ENCODE measurements around the gene TBK1.

The TBK1 gene

DNA sequence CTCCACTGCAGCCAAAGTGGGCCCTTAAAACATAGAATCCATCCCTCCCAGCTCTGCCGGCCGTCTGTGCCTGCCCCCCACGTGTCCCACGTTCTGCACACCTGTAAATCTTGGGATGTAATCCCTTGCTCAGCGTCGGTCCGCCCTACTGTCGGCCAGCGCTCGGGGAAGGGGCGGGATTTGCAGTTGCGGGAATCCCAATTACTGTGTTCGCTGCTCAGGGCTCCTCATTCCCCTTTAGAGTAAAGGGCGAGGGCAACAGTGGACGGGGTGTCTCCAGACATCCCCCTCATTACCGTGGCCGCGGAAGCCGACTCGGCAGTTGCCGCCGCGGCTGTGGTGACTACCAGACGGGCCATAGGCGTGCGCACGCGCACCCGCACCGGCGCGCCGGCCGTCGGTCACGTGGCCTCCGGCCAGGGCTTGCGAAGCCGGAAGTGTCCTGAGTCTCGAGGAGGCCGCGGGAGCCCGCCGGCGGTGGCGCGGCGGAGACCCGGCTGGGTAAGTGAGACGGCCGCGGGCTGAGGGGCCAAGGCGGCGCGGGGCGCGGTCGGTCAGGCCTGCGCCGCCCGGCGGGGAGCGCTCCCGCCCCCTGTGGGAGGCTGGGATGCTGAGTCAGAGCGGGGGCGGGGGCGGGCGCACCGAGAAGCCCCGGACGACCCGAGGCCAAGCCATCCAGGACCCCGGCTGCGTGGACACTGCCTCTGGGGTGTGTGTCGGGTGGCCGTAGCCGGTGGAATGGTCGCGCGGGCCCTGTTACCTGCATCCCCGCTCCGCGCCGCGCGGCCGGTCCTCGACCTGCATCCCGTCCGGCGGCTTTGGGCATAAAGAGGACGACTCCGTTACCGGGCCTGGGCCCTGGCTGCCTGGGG, at the start of gene TBK1:
TBK1 (plus strand) TSS at position 434 of the 872 bp plus-strand sequence. CDS start 3,751 bp downstream, outside the sequence.
- DNase-seq: peak; percentile 81

DNA sequence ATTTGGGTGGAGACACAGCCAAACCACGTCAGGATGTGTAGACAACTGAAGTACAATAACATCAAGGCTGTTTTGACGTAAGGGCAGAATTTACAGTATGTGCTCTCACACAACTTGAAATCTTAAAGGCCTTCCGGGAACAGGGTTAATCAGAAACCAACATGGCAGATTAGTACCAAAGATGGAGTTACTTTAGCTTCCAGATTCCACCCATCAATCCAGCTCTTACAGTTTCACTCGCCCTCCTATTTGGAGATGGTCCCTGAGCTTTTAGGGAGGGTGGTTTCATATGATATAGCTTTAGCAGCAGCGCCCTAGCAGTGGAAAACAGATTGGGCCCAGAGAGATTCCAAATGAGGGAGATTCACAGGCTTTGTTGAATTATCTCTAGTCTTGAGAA, 49.7 kb upstream of the TBK1 start:
- no peak for DNase-seq

DNA sequence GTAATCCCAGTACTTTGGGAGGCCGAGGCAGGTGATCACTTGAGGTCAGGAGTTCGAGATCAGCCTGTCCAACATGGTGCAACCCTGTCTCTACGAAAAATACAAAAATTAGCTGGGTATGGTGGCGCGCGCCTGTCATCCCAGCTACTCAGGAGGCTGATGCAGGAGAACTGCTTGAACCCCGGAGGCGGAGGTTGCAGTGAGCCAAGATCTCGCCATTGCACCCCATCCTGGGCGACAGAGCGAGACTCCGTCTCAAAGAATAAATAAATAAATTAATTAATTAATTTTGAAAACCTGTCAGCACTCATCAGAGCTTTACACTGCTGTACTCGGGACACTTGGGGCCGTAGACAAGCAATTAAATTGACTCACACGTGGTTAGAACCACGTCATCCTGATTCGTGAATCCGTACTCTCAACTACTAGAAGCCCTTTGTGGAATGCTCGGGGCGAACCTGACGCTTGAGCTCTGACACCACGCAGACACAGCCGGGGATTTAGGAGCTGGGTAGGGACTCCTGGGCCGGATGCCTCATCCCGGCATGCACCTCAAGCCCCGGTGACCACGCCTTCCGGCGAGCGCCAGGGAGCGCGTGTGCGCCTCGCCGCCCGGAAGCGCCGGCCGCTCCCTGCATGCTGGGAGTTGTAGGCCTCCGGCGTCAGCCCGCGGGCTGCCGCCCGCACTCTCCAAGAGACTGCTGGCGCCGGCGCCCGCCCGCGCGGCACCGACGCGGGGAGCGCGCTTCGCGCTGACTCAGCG, 48.0 kb upstream of the TBK1 start, which contains the start of gene XPOT:
XPOT (plus strand) TSS at position 686 of the 763 bp plus-strand sequence. CDS start 5,644 bp downstream, outside the sequence.
- peak; percentile 94 for DNase-seq

DNA sequence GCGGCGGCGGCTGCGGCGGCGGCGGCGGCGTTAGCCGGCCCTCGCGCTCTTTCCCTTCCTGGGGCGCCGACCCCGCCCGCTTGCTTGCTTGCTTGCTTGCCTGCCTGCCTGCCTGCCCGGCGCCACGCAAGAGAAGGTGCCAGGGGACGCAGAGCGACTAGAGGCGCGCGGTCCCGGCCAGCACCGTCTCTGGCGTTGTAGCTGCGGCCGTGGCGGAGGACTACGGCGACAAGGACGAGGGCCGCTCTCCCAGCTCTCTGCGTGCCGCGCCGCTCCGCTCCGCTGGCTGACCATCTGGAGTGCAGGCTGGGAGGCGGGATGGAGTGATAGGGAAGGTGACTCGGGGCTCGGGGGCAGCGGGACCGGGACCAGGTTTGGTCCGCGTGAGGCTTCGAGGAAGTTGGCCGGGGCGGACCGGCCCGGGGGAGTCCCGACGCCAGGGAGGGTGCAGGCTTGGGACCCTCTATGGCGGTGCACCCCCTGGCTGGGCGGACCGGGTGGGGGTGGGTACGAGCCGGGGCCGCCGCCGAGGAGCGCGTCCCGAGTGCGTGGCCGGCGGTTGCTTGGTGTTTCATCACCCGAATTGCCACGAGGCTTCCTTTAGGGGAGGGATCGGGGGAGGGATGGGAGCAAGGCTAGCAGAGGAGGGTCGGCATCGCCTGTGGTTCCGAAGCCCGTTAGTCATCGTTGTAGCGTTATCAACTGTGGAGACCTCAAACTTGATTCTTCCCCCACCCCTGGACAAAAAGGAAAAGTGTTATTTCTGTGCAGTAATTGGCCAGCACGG, 47.3 kb upstream of the TBK1 start:
- peak; percentile 43 for DNase-seq

DNA sequence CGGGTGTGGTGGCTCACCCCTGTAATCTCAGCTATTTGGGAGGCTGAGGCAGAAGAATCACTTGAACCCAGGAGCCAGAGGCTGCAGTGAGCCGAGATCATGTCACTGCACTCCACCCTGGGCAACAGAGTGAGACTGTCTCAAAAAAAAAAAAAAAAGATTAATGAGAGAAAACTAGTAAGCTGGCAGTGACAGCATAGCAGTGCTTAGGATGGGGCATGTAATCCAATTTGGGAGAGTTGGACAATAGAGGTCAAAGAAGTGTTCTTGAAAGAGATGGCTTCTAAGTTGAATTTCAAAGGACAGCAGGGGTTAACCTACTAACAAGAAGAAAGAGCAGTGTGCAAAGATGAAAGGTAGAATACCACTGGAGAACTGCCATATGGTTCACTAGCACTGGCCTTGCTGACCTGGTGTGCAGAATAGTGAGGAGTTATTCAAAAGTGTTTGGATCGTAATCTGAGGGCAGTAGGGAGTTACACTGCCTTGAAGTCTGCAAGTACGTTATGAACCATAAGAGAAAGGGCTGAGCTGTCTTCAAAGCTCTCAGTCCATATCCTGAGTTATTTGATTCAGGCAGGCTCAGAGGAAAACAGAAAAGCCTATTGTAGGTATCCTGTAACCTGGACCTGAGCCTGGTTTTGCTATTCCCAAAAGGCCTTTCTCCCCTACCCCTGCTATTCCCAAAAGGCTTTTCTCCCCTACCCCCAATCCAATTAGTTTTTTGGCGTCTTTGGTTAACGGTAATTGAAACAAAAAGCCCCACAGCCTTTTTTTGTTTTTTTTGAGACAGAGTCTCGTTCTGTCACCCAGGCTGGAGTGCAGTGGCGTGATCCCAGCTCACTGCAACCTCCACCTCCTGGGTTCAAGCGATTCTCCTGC, 44.3 kb upstream of the TBK1 start:
- DNase-seq: no peak

DNA sequence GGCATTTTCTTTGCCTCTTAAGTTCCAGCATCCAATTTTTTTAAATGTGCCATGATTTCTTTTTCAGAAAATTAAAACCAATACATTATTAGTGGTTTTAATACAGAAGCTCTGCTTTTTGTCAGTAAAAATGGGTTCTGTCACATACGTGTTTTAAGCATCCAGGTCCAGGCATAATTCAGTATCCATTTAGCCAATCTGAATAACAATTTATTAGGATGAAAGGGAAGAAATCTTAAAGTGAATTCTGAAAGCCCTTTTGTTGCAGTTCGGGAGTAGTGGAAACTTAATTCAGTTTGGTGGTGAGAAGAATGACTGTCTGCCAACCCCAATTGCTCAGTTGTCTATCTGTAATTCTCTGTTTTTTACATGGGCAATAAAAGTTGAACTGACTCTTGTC, 40.5 kb upstream of the TBK1 start:
- DNase-seq: no peak

DNA sequence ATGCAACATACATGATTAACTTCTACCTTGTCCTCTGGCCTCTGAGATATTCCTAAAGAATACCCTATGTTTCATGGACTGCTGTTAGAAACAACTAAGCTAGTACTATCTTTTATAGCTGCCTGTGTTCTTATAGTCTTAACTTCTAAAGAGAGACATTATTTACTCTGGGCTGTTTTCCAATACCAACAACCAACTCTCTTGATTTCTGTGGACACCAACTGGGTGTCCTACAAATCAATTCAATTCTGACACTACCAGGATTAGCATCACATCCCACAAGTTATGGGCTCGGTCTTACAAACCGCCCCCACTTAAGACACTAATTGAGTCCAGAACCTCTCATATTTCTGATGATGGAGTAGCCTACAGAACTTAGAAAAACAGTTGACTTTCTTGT, 39.5 kb upstream of the TBK1 start:
- DNase-seq: no peak

DNA sequence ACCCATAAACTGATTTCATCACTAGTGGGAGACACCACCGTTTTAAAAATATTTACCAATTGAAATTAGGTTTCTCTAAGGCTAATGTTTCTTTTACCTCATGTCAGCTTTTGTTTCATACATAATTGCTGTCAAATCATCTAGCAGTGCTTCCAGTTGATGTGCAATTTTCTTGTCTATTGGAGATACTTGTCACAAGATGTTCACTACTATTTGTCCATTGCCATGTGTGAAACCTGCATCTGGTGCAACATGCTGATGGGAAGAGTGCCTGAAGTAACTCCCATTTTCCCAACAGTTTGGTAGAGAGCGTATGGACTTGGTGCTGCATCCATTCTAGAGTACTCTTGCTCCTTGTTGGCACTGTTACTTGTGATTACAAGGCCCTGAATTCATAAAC, 38.0 kb upstream of the TBK1 start:
- DNase-seq: no peak

DNA sequence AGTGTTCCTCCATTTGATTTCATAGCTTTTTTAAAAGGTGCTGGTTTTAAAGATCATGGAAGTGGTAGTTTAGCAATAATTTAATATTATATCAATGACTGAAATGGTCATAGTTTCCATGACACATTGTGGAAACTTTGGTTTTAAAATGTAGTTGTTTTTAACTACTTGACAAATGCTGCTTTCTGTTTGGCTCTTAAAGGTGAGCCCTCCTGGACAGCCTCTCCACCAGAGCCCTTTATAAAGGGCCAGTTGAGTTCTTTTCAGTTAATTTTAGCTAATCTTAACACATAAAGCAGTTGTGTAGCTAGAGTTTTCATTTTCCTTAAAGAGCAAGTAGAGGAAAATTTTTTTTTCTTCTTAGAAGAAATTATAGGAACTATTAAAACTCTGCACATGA, 33.7 kb upstream of the TBK1 start:
- DNase-seq: no peak

DNA sequence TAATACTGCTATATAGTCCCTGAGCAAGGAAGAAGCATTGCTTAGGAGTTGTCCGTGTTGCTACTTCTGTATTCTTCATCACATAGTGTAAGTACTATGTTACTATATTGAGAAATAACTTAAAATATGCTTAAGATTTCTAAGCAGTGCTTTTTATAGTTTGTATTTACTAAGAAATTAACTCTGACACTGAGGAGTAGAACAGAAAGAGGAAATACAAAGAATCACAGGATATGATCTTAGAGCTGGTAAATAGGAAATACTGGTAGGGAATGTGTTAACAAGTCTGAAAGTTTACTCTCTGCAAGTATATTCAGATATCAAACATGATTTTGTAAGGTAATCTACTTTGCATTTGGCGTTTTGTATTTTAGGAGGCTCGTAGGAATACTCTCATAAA, 32.2 kb upstream of the TBK1 start:
- DNase-seq: no peak

DNA sequence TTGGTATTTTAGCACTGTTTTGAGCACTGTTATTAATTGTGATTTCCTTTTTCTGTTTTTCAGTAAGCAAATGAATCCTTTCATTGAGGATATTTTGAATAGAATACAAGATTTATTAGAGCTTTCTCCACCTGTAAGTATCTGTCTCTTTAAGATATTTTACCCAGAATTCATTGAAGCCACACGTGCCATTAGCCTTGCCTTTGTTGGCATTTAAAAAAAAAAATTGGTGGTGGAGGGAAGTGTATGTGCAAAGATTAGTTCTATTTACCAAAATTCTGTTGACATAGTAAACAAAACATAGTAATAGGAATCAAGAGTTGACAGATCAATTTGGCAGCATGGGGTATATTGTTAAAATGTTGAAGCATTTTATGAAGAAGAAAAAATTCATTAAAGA, 23.9 kb upstream of the TBK1 start:
- DNase-seq: peak; percentile 19

DNA sequence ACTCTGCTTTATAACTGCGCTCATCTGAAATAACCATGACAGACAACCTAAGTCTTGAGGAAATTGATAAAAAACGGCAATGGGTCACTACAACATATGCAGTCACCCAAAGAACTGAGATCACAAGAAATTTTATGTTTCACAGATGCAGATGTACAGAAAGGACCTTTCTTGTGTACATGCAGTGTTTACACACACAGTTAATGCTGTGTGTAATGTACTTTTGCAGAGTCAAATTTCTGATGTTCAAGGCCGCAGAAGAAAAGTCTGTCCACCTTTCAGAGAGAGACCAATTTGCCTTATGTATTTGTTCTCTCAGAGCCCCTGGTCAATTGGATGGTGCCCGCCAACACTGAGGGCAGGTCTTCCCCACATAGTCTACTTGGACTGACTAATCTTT, 23.0 kb upstream of the TBK1 start:
- DNase-seq: no peak

DNA sequence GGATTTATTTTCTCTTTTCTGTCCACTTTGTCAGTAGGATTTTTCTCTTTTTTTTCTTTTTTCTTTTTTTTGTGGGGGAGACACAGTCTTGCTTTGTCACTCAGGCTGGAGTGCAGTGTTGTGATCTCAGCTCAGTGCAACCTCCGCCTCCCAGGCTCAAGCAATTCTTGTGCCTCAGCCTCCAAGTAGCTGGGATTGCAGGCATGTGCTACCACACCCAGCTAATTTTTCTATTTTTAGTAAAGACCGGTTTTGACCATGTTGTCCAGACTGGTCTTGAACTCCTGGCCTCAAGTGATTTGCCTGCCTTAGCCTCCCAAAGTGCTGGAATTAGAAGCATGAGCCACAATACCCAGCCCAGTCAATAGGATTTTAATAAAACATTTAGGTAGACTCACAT, 21.0 kb upstream of the TBK1 start:
- DNase-seq: no peak

DNA sequence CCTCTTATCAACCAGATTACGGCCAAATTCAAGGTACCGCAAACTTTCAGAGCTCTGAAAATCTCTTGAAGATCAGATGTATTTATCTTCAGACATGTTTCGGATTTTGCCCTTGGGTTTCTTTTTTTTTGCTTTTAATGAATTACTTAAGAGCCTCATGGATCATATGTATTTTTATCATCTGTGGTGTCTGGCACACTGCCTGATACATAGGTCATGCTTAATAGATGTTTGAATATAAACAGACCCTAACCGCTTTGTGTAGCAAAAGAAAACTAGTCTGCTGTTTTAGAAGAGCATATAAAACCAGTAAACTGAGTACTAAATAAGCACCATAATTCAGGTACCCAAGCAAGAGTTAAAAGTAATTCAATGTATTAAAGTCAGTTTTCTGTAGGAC, 20.1 kb upstream of the TBK1 start:
- no peak for DNase-seq

DNA sequence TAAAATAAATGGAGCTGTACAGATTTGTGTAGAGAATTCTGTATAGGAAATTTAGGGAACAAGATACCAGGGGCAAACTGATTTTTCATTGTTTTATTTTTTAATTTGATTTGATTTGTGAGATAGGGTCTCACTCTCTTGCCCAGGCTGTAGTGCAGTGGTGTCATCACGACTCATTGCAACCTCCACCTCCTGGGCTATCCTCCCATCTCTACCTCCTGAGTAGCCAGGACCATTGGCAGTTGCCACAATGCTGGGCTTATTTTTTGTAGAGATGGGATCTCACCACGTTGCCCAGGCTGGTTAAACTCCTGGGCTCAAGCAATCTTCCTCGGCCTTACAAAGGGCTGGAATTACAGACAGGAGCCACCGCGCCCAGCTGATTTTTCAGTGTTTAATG, 18.0 kb upstream of the TBK1 start:
- no peak for DNase-seq

DNA sequence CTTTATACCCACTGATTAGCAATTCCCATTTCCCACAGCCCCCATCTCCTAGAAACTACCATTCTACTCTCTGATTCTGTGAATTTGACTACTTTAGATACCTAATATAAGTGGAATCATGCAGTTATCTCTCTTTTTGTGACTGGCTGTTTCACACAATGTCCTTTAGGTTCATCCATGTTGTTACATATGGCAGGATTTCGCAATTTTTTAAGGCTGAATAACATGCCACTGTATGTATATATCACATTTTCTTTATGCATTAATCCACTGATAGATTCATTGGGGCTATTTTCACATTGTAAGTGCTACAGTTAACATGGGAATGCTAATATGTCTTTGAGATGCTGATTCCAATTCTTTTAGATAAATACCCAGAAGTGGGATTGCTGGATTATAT, 11.8 kb upstream of the TBK1 start:
- DNase-seq: no peak

DNA sequence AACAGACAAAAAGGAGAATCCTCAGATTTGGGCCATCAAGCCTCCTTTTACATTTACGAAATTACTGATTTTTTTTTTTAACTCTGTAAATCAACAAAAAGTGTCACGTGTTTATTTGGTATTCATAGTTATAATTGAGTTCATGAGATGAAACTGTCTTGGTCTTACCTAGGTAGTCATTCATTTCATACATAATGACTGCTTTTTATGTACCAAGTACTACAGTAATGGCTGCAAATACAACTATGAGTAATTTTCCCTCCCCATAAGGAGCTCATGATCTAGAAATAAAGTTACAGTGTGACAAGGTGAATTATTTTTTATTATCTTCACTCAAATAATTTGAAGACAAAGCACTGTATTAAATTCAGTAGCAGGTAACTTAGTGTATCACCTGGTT, 6.4 kb upstream of the TBK1 start:
- no peak for DNase-seq

DNA sequence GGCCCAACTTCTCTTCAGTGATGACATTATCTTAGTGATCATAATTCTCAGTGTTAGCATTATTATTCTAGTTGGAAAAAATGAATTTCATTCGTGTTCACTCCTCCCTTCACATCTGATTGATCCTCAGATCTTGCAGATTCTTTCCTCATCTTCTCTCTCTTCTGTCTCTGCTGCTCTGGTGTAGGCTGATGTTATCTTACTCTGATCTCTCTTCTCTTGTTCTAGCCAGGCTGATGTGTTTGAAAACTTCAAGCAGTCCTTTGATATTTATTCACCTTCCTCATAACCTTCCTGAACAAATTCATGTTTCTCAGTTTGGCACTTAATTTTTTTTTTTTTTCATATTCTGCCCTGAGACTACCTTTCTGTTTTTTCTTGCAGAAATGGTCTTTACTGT, 5.6 kb upstream of the TBK1 start:
- no peak for DNase-seq

DNA sequence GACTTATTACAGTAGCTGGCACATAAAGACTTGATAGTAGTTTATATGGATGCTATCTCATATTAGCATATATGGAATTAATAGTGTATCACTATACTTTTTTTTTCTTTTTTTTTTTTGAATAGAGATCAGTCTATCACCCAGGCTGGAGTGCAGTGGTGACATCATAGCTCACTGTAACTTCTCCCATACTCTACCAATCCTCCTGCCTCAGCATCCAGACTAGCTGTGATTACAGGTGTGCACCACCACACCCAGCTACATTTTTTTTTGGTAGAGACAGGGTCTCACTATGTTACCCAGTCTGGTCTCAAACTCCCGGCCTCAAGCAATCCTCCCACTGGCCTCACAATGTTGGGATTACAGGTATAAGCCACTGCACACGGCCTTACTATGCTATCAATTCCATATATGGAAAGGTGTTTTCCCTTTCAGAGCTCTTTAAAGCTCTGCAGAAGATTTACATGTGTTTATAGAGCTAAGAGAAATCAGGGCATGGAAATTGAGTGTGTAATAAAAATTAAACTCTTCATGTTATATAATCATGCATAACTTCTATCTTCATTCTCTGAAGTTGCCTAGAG, 1.8 kb upstream of the TBK1 start:
- no peak for DNase-seq

DNA sequence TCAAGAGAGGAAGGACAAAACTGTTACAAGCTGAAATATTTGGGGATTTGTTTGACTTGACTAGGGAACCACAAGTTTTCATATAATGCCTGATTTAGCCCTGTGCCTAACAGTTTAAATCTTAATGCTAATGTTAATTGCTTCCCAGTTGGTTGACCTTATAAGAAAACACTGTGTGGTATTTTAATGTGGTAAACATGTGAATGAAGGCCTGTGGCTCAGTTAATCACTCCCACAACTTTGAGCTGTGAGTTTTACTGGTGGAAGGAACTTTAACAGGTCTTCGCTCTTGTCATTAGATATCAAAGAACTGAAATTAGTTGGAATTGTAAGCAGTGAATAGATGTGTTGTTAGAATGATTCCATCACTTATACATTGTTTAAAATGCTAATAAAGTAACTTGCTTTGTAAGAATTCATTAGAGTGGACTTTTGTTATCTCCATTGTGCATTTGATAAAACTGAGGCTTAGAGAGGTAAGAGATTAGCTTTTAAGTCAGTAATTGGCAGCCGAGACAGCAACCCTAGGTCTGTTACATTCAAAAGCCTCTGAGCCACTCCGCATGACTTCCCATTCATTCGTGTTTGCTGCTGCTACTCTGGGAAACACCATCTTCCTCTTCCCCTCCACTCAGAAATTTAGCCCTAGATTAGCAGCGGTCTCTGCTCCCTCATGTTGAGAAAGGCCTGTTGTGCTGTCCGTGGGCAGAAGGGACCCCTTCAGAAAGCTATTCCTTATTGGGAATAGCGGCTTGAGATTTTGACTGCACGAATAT, 1.0 kb upstream of the TBK1 start:
- no peak for DNase-seq

All from COR-L47 (cell line).